ENCODE results near the gene PVALEF.
"Not testable (repeated sequence)": the region's sequence is repeated elsewhere in the genome, so short reads cannot be mapped to it uniquely, and the experiment has no call there.

PVALEF gene

GRCh38 chr17:81218459-81218858, 53.2 kb downstream of the PVALEF start:
- Mint-ChIP-seq H3K4me3 (no peak overlapping the region), H3K9me3 (no peaks in the 10 kb centered on the region), H3K4me1 (ENCODE audit: low read depth) (peaks cover 21% of the 10 kb centered on the region), H3K36me3 (ENCODE audit: low read depth) (peaks cover 44% of the 10 kb centered on the region), H3K27ac (no peak overlapping the region), H3K27me3 (peaks cover 1% of the 10 kb centered on the region)
- intact Hi-C loops (cut with micrococcal nuclease) = no loop called here

GRCh38 chr17:81218991-81219390, 53.7 kb downstream of the PVALEF start:
- no peaks in the 10 kb centered on the region for H3K9me3 Mint-ChIP-seq
- intact Hi-C loops (cut with micrococcal nuclease) = no loop called here
- no peak overlapping the region for H3K27ac Mint-ChIP-seq
- no peak overlapping the region for H3K4me3 Mint-ChIP-seq
- H3K36me3 Mint-ChIP-seq (ENCODE audit: low read depth) = peaks cover 44% of the 10 kb centered on the region
- H3K27me3 Mint-ChIP-seq = peaks cover 1% of the 10 kb centered on the region
- peaks cover 27% of the 10 kb centered on the region for H3K4me1 Mint-ChIP-seq (ENCODE audit: low read depth)

GRCh38 chr17:81219476-81220180, 54.3 kb downstream of the PVALEF start:
- Mint-ChIP-seq H3K27me3 (peaks cover 1% of the 10 kb centered on the region), H3K9me3 (no peaks in the 10 kb centered on the region), H3K36me3 (ENCODE audit: low read depth) (peaks cover 44% of the 10 kb centered on the region), H3K27ac (no peak overlapping the region), H3K4me1 (ENCODE audit: low read depth) (peaks cover 27% of the 10 kb centered on the region), H3K4me3 (no peak overlapping the region)
- intact Hi-C loops (cut with micrococcal nuclease) = no loop called here

GRCh38 chr17:81221371-81221841, 56.1 kb downstream of the PVALEF start:
- H3K36me3 Mint-ChIP-seq (ENCODE audit: low read depth) = peaks cover 39% of the 10 kb centered on the region
- peak overlapping the region; percentile 78 for H3K4me3 Mint-ChIP-seq
- peaks cover 1% of the 10 kb centered on the region for H3K27me3 Mint-ChIP-seq
- H3K9me3 Mint-ChIP-seq = no peaks in the 10 kb centered on the region
- peak overlapping the region; percentile 16 for H3K27ac Mint-ChIP-seq
- intact Hi-C loops (cut with micrococcal nuclease) = no loop called here
- H3K4me1 Mint-ChIP-seq (ENCODE audit: low read depth) = peaks cover 27% of the 10 kb centered on the region

GRCh38 chr17:81221842-81222619, 56.7 kb downstream of the PVALEF start:
- H3K27ac Mint-ChIP-seq = peak overlapping the region; percentile 81
- no peaks in the 10 kb centered on the region for H3K9me3 Mint-ChIP-seq
- intact Hi-C loops (cut with micrococcal nuclease) = loop anchor here (2.0 kb wide), 1 partner anchor 17 kb away; the partner anchor contains the start of genes NDUFAF8 and TEPSIN
- H3K4me3 Mint-ChIP-seq = peak overlapping the region; percentile 78
- H3K4me1 Mint-ChIP-seq (ENCODE audit: low read depth) = peaks cover 27% of the 10 kb centered on the region
- H3K27me3 Mint-ChIP-seq = peaks cover 1% of the 10 kb centered on the region
- peaks cover 33% of the 10 kb centered on the region for H3K36me3 Mint-ChIP-seq (ENCODE audit: low read depth)

GRCh38 chr17:81222620-81222905, 57.3 kb downstream of the PVALEF start:
- Mint-ChIP-seq H3K4me3 (peak overlapping the region; percentile 78), H3K9me3 (no peaks in the 10 kb centered on the region), H3K27ac (peak overlapping the region; percentile 81), H3K36me3 (ENCODE audit: low read depth) (peaks cover 27% of the 10 kb centered on the region), H3K27me3 (peaks cover 1% of the 10 kb centered on the region), H3K4me1 (ENCODE audit: low read depth) (peaks cover 32% of the 10 kb centered on the region)
- intact Hi-C loops (cut with micrococcal nuclease) = loop anchor here (2.0 kb wide), 1 partner anchor 16 kb away; the partner anchor contains the start of genes NDUFAF8 and TEPSIN

- intact Hi-C loops (cut with micrococcal nuclease) = loop anchor here (2.0 kb wide), 1 partner anchor 16 kb away; the partner anchor contains the start of genes NDUFAF8 and TEPSIN
- peaks cover 38% of the 10 kb centered on the region for H3K4me1 Mint-ChIP-seq (ENCODE audit: low read depth)
- peaks cover 22% of the 10 kb centered on the region for H3K36me3 Mint-ChIP-seq (ENCODE audit: low read depth)
- H3K9me3 Mint-ChIP-seq = no peaks in the 10 kb centered on the region
- H3K27ac Mint-ChIP-seq = peak within 1 kb of the TSS; percentile 81
- peaks cover 1% of the 10 kb centered on the region for H3K27me3 Mint-ChIP-seq
- peak within 1 kb of the TSS; percentile 78 for H3K4me3 Mint-ChIP-seq
These were observed 57.8 kb downstream of the PVALEF start, which contains the start of gene CEP131 for GRCh38 chr17:81222906-81223761. TSS of gene CEP131 (minus strand) at chr17:81222965. CDS start at chr17:81220056, 2,909 bp downstream.

GRCh38 chr17:81223762-81224130, 58.4 kb downstream of the PVALEF start:
- Mint-ChIP-seq H3K9me3 (no peaks in the 10 kb centered on the region), H3K36me3 (ENCODE audit: low read depth) (peaks cover 16% of the 10 kb centered on the region), H3K4me3 (peak overlapping the region; percentile 78), H3K27ac (peak overlapping the region; percentile 81), H3K27me3 (peaks cover 1% of the 10 kb centered on the region), H3K4me1 (ENCODE audit: low read depth) (peaks cover 43% of the 10 kb centered on the region)
- intact Hi-C loops (cut with micrococcal nuclease) = loop anchor here (2.0 kb wide), 1 partner anchor 15 kb away; the partner anchor contains the start of genes NDUFAF8 and TEPSIN

- H3K4me3 Mint-ChIP-seq; H3K27me3 Mint-ChIP-seq; intact Hi-C loops (cut with micrococcal nuclease); H3K9me3 Mint-ChIP-seq: not testable (repeated sequence)
- Mint-ChIP-seq H3K27ac (peak overlapping the region; percentile 42), H3K36me3 (ENCODE audit: low read depth) (peaks cover 36% of the 10 kb centered on the region), H3K4me1 (ENCODE audit: low read depth) (peaks cover 50% of the 10 kb centered on the region)
These were observed 62.3 kb downstream of the PVALEF start for GRCh38 chr17:81227630-81228029.

- Mint-ChIP-seq H3K27me3 (no peaks in the 10 kb centered on the region), H3K4me1 (ENCODE audit: low read depth) (peaks cover 47% of the 10 kb centered on the region), H3K36me3 (ENCODE audit: low read depth) (peaks cover 44% of the 10 kb centered on the region), H3K9me3 (no peaks in the 10 kb centered on the region), H3K27ac (peak overlapping the region; percentile 14), H3K4me3 (no peak overlapping the region)
- intact Hi-C loops (cut with micrococcal nuclease) = no loop called here
These were observed 63.1 kb downstream of the PVALEF start for GRCh38 chr17:81228420-81228819.

GRCh38 chr17:81228834-81229665, 63.7 kb downstream of the PVALEF start:
- Mint-ChIP-seq H3K4me3 (no peak overlapping the region), H3K9me3 (no peaks in the 10 kb centered on the region), H3K27ac (peak overlapping the region; percentile 14), H3K27me3 (no peaks in the 10 kb centered on the region), H3K4me1 (ENCODE audit: low read depth) (peaks cover 40% of the 10 kb centered on the region), H3K36me3 (ENCODE audit: low read depth) (peaks cover 51% of the 10 kb centered on the region)
- intact Hi-C loops (cut with micrococcal nuclease) = no loop called here

GRCh38 chr17:81229666-81229920, 64.3 kb downstream of the PVALEF start:
- intact Hi-C loops (cut with micrococcal nuclease) = no loop called here
- Mint-ChIP-seq H3K27me3 (no peaks in the 10 kb centered on the region), H3K27ac (peak overlapping the region; percentile 14), H3K4me1 (ENCODE audit: low read depth) (peaks cover 40% of the 10 kb centered on the region), H3K9me3 (no peaks in the 10 kb centered on the region), H3K36me3 (ENCODE audit: low read depth) (peaks cover 56% of the 10 kb centered on the region), H3K4me3 (no peak overlapping the region)
